GM19455 (cell line): ENCODE results near the gene CAV2.

Experiments
- ATAC-seq: cut with Tn5 transposase; IDR thresholded peaks from one replicate; pipeline ENCODE4 v1.9.1; 2021; ENCODE audit not compliant: unreplicated experiment

Gene CAV2

GRCh38 chr7:116545411-116545993 lies 46.0 kb downstream of the CAV2 start:
- no peak for ATAC-seq

GRCh38 chr7:116546054-116546453 lies 46.5 kb downstream of the CAV2 start:
- ATAC-seq = no peak

- no peak for ATAC-seq
Observed at GRCh38 chr7:116546916-116547315, 47.4 kb downstream of the CAV2 start.

GRCh38 chr7:116547347-116547746 lies 47.8 kb downstream of the CAV2 start:
- no peak for ATAC-seq

- ATAC-seq = peak; percentile 92
Observed at GRCh38 chr7:116548506-116548905, 49.0 kb downstream of the CAV2 start.

- ATAC-seq = no peak
Observed at GRCh38 chr7:116549370-116549769, 49.8 kb downstream of the CAV2 start.

- no peak for ATAC-seq
Observed at GRCh38 chr7:116551692-116552091, 52.2 kb downstream of the CAV2 start.

GRCh38 chr7:116552602-116553001 lies 53.1 kb downstream of the CAV2 start:
- ATAC-seq = no peak

- ATAC-seq = no peak
Observed at GRCh38 chr7:116553168-116553964, 53.8 kb downstream of the CAV2 start.

GRCh38 chr7:116554436-116554835 lies 54.9 kb downstream of the CAV2 start:
- no peak for ATAC-seq

GRCh38 chr7:116554911-116555310 lies 55.4 kb downstream of the CAV2 start:
- ATAC-seq = no peak

- ATAC-seq = no peak
Observed at GRCh38 chr7:116557066-116557585, 57.6 kb downstream of the CAV2 start.

- no peak for ATAC-seq
Observed at GRCh38 chr7:116557901-116558300, 58.4 kb downstream of the CAV2 start.
